Ishikawa (cell line): Measurements from ENCODE around the gene INPP5B.

ENCODE experiments used
- CEBPB ChIP-seq: IDR thresholded peaks from 2 replicates; pipeline ENCODE4 v1.6.1; 2012
- CREB1 ChIP-seq: IDR thresholded peaks from 2 replicates; pipeline ENCODE4 v1.6.1; 2012; ENCODE audit warnings: low read depth
- EGR1 ChIP-seq: IDR thresholded peaks from 2 replicates; pipeline ENCODE4 v1.6.1; 2012
- EP300 ChIP-seq: IDR thresholded peaks from 2 replicates; pipeline ENCODE4 v1.6.1; 2012; ENCODE audit warnings: borderline replicate concordance
- FOXM1 ChIP-seq: IDR thresholded peaks from 2 replicates; pipeline ENCODE4 v1.6.1; 2012; ENCODE audit warnings: low read depth, borderline replicate concordance
- NFIC ChIP-seq: IDR thresholded peaks from 2 replicates; pipeline ENCODE4 v1.6.1; 2012
- RAD21 ChIP-seq: IDR thresholded peaks from 2 replicates; pipeline ENCODE4 v1.6.1; 2012; ENCODE audit warnings: low read depth
- TAF1 ChIP-seq: IDR thresholded peaks from 2 replicates; pipeline ENCODE4 v1.6.1; 2012; ENCODE audit warnings: low read depth, mild to moderate bottlenecking
- TCF12 ChIP-seq: IDR thresholded peaks from 2 replicates; pipeline ENCODE4 v1.6.1; 2012; ENCODE audit warnings: low read depth
- TEAD4 ChIP-seq: IDR thresholded peaks from 2 replicates; pipeline ENCODE4 v1.6.1; 2012
- YY1 ChIP-seq: IDR thresholded peaks from 2 replicates; pipeline ENCODE4 v1.6.1; 2012; ENCODE audit warnings: low read depth
- ZBTB7A ChIP-seq: IDR thresholded peaks from 2 replicates; pipeline ENCODE4 v1.6.1; 2012; ENCODE audit warnings: low read depth
- TF ChIP-seq, protein P1 (sequence below): IDR thresholded peaks from 2 replicates; pipeline ENCODE4 v1.6.1; 2012
- TF ChIP-seq, protein P2 (sequence below): IDR thresholded peaks from 2 replicates; pipeline ENCODE4 v1.6.1; 2012
- TF ChIP-seq, protein P3 (sequence below): IDR thresholded peaks from 2 replicates; pipeline ENCODE4 v1.6.1; 2012; ENCODE audit warnings: low read depth, mild to moderate bottlenecking

INPP5B gene

DNA sequence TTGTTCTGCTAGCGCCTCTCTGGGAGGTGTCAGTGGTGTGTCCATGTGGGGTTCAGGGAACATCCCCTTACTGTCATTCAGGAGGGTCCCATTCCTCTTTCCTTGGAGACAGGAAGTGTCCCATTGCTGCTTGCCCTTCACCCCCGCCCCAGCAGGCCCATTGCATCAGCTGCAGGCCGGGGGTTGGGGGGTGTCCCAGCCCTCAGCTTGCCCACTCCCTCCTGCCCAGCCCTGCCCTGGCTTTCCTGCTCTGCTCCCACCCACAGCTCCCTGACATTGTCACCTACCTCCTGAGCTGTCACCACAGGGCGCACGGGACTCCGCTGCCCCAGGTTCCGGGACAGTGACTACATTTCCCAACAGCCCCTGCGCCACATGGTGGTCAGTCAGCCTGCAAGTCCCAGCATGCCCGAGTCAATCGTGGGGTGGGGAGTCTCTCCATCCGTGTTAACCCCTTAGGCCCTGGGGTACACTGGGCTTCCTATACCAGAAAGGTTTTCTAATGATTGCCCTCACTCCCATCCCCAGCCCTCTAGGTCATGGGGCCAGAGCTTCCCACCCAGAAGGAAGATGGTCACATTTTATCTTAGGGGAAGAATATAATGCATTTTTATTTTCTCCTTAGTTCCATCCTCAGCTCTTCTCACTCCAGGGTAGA lies at the start of gene INPP5B:
TSS of gene INPP5B (minus strand) at position 351 of the 658 bp plus-strand sequence. CDS start 745 bp downstream, outside the sequence.
- TF ChIP-seq, protein P1, sequence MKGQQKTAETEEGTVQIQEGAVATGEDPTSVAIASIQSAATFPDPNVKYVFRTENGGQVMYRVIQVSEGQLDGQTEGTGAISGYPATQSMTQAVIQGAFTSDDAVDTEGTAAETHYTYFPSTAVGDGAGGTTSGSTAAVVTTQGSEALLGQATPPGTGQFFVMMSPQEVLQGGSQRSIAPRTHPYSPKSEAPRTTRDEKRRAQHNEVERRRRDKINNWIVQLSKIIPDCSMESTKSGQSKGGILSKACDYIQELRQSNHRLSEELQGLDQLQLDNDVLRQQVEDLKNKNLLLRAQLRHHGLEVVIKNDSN = peak; percentile 91
- TF ChIP-seq NFIC (no peak), CEBPB (0 out of 2 replicates have a peak, but pooled peaks have one; percentile 19), TAF1 (no peak), YY1 (peak; percentile 81), TCF12 (0 out of 2 replicates have a peak, but pooled peaks have one; percentile 27)
- TF ChIP-seq, protein P2, sequence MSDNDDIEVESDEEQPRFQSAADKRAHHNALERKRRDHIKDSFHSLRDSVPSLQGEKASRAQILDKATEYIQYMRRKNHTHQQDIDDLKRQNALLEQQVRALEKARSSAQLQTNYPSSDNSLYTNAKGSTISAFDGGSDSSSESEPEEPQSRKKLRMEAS = peak; percentile 76
- TF ChIP-seq, protein P3, sequence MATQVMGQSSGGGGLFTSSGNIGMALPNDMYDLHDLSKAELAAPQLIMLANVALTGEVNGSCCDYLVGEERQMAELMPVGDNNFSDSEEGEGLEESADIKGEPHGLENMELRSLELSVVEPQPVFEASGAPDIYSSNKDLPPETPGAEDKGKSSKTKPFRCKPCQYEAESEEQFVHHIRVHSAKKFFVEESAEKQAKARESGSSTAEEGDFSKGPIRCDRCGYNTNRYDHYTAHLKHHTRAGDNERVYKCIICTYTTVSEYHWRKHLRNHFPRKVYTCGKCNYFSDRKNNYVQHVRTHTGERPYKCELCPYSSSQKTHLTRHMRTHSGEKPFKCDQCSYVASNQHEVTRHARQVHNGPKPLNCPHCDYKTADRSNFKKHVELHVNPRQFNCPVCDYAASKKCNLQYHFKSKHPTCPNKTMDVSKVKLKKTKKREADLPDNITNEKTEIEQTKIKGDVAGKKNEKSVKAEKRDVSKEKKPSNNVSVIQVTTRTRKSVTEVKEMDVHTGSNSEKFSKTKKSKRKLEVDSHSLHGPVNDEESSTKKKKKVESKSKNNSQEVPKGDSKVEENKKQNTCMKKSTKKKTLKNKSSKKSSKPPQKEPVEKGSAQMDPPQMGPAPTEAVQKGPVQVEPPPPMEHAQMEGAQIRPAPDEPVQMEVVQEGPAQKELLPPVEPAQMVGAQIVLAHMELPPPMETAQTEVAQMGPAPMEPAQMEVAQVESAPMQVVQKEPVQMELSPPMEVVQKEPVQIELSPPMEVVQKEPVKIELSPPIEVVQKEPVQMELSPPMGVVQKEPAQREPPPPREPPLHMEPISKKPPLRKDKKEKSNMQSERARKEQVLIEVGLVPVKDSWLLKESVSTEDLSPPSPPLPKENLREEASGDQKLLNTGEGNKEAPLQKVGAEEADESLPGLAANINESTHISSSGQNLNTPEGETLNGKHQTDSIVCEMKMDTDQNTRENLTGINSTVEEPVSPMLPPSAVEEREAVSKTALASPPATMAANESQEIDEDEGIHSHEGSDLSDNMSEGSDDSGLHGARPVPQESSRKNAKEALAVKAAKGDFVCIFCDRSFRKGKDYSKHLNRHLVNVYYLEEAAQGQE = no peak

DNA sequence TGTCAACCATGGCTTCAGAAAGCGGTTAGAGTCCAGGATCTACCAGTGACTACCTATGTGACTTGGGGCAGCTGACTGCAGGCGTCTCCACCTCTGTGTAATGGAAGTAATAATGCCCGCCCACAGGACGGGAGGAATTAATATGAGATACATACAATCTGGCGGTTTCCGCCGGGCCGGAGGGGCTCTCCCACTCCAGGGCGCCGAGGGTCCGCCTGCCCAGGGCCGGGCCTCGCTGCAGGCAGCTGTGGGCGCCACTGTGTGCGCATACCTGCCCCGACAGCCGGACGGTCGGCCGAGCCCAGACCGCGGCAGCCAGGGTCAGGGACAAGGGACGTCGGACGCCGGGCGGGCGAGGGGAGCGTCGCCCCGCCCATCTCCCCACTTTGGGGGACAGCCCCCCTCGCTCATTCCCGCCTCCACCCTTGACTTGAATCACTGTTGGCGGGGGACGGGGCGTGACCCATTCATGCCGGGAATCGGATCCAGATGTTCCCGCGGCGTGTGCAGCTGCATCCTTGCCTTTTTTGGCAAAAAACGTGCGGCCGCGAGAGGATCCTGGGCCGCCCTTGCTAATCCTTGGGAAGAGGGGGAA lies 49.0 kb upstream of the INPP5B start:
- TF ChIP-seq TEAD4 (no peak), EP300 (no peak), EGR1 (no peak), TAF1 (no peak), CREB1 (no peak), TCF12 (no peak), YY1 (no peak), CEBPB (no peak), NFIC (no peak), FOXM1 (no peak), ZBTB7A (no peak), RAD21 (no peak)
- TF ChIP-seq, protein P3 = no peak
- TF ChIP-seq, protein P2 = no peak
- TF ChIP-seq, protein P1 = no peak

DNA sequence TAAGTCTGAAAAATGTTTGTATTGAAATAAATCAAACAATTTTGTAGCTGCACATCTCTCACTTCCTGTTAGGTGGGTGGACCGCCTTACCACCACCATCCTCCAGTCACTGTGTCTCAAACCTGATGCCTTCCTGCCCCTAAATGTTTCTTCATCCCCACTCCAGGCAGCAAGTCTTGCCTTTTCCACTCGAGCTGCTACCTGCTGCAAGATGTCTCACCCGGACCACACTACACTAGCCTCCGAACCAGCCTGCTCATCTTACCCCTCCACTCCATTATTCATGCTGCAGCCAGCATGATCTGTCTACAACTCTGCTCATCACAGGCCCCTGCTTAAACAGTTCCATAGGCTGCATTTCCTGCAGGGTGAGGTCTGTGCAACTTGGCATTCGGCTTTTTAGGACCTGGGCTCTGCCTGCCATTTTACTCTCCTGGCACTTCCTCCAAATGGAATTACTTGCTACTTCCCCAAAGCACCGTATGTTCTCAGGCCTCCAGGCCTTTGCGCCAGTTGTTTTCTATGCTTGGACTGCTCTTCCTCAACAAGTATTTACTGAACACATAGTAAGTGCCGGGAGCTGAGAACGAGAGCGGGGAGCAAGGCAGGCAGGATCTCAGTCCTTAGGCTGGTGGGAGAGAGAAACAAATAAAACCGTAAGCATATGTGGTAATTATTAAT lies 48.2 kb upstream of the INPP5B start:
- TF ChIP-seq, protein P1 = no peak
- TF ChIP-seq NFIC = no peak
- TF ChIP-seq FOXM1 = no peak
- no peak for TF ChIP-seq CREB1
- TF ChIP-seq RAD21 = no peak
- no peak for TF ChIP-seq TEAD4
- TF ChIP-seq, protein P2 = no peak
- no peak for TF ChIP-seq CEBPB

- no peak for TF ChIP-seq RAD21
- TF ChIP-seq EGR1 = no peak
- TF ChIP-seq CREB1 = no peak
- TF ChIP-seq, protein P2 = no peak
- no peak for TF ChIP-seq TAF1
- no peak for TF ChIP-seq CEBPB
- no peak for TF ChIP-seq TCF12
- TF ChIP-seq TEAD4 = no peak
- no peak for TF ChIP-seq ZBTB7A
- TF ChIP-seq, protein P3 = no peak
- TF ChIP-seq FOXM1 = no peak
- TF ChIP-seq, protein P1 = no peak
Observed at GRCh38 chr1:37989361-37989930, 42.6 kb upstream of the INPP5B start.
